Measurements from ENCODE around the gene DDIAS.

Gene DDIAS

DNA sequence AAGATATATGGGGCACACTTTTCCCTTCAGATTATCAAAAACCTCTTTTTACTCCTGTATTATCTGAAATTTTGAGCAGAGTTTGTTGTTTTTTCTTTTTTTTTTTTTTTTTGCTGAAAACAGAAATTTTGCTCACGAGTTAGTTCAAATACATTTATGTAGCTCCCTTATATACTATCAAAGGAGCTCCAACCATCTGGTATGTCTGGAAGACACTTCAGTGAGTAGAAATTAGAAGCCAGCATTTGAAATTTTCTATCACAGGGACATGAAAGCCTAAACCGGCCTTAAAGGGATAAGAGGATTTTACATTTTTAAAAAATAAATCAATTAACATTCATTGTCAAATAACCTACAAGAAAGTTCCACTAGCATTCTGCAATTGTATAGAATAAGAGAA lies 73.3 kb downstream of the DDIAS start:
- DNase-seq = no peak

DNA sequence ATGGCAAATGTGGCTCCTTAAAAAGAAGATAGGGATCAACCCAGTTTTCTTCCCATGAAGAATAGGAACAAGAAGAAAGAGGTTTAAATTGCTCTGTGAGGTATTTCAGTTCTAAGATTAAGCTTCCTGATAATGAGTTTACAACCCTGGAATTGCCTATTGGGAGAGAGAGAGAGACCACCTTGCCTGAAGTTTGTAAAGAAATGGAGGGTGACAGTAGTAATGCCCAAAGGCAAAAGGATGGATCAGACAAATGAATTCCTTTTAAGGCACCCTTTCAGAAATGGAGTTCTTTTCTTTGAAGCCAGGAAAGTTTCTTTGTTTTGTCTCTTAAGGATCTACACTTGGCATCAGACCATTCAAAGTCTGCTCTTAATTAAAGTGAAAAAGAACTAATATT lies 74.3 kb downstream of the DDIAS start:
- DNase-seq = no peak

- no peak for DNase-seq
Observed at GRCh38 chr11:82976786-82977185, 75.2 kb downstream of the DDIAS start.

- no peak for DNase-seq
Observed at GRCh38 chr11:82978422-82979099, 77.0 kb downstream of the DDIAS start.

GRCh38 chr11:82979824-82980223 lies 78.3 kb downstream of the DDIAS start:
- no peak for DNase-seq

GRCh38 chr11:82980292-82980691 lies 78.8 kb downstream of the DDIAS start:
- no peak for DNase-seq

GRCh38 chr11:82980947-82981346 lies 79.4 kb downstream of the DDIAS start:
- no peak for DNase-seq

DNA sequence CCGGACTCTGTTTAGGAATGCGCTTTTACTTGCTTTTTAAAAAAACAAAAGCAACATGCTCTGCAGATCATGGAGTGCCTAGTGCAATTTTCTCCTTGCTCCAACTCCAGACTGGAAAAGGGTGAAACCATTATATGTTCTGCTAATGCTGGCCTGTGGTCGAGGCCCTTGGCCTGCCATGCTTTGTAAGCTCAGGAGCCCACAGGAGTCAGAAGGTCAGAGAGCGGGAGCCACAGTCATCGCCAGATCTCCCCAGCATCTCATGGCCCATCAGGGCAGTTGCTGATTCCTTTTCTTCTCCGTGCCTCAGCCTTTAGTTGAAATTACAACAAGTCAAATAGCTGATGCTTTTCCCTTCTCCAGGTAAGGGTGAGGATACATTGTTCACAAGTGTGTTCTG lies 80.3 kb downstream of the DDIAS start:
- no peak for DNase-seq

Data from activated CD4-positive, alpha-beta T cell treated with anti-CD3 and anti-CD28 coated beads for 48 hours (primary cell).